Pancreas (tissue), 10 donors: ENCODE data around the gene DGKH. TPM values are rescaled to one million over a fixed set of nuclear protein-coding genes. Genes with fewer than 3 reads are reported as not detected.

Experiments
- ATAC-seq, 4 donors: fragments of 200-7000 bp; cut with Tn5 transposase; one replicate each; pipeline versions ENCODE4 v1.8.0 to v1.9.1; 2020; ENCODE audit warnings: mild to moderate bottlenecking in 4 of 4, moderate library complexity in 4 of 4
- DNase-seq, 6 donors: peaks; one replicate each; pipeline ENCODE4 v3.0.0-alpha.2; 2020
- FAIRE-seq: peaks from 2 replicates; lab custom pipeline; 2012; peaks lifted over from hg19 to GRCh38; lab: Jason Lieb, UNC
- H3K27ac ChIP-seq, 4 donors: fragments of 200-600 bp; sonication (generic); 1 replicate in 3 of 4; 2 replicates in 1 of 4; pipeline versions ENCODE4 v1.5.0 to v1.8.0; 2020
- H3K27me3 ChIP-seq, 4 donors: fragments of 200-600 bp; one replicate each; pipeline ENCODE4 v1.8.0; 2021
- H3K36me3 ChIP-seq, 3 donors: fragments of 200-600 bp; sonication (generic) in 1 of 3; one replicate each; pipeline versions ENCODE4 v1.5.0 to v1.8.0; 2020 to 2021
- H3K4me1 ChIP-seq, 3 donors: fragments of 200-600 bp; one replicate each; pipeline ENCODE4 v1.8.0; 2021
- H3K4me3 ChIP-seq, 4 donors: fragments of 200-600 bp; sonication (generic) in 2 of 4; one replicate each; pipeline versions ENCODE4 v1.5.0 to v1.8.0; 2020 to 2021
- H3K9me3 ChIP-seq, 4 donors: fragments of 200-600 bp; one replicate each; pipeline ENCODE4 v1.8.0; 2021
- WGBS, 2 donors: extraction: QIAGEN DNeasy Blood & Tissue Kit; methylation state at CpG; one replicate each; pipeline ENCODE4 v1.1.7; 2013; 5-methylcytosine and 5-hydroxymethylcytosine counted together
- intact Hi-C, 3 donors: fragments of 100-400 bp; cut with DNase I; formaldehyde crosslinking; loops; one replicate each; pipeline versions ENCODE4 v1.11.1 to v1.14.2; 2022
- polyA plus RNA-seq, 2 donors: library from polyadenylated mRNA; stranded (reverse); fragments of 200-250 nt; gene quantifications; one replicate each; pipeline ENCODE4 v1.2.3, GENCODE V29; 2013
- total RNA-seq, 6 donors: library from RNA; stranded (reverse); fragmentation: NEBNext Ultra II Directional in 4 of 6; extraction: Animal tissue kit (Norgen Biotek cat#: 25700) in 4 of 6; gene quantifications; one replicate each; pipeline versions ENCODE4 v1.2.1 to v1.2.4, GENCODE V29; 2021 to 2023
- TF ChIP-seq, protein P1 (sequence below), 4 donors: fragments of 200-600 bp; sonication (generic) in 3 of 4; IDR thresholded peaks; one replicate each; pipeline versions ENCODE4 v1.5.0 to v1.8.0; 2021; ENCODE audit warnings: antibody characterized with exemption in 4 of 4
- donor health status: healthy with polysubstance abuse.
- donor health status: DM: no; HTN: no; CAD: no; lungs with moderate emphysema.
- donor health status: DM: no; HTN: no; CAD: no.
- donor health status: control.
- donor health status: control.
- donor health status: Bipolar disorder and iron deficiency.
- donor health status: DM: yes; HTN: yes; CAD: no.
- donor health status: DM: no; HTN: no; CAD: no.
- donor health status: DM: no; HTN: no; CAD: no.
- donor health status: DM: yes; HTN: yes; CAD: no.

The DGKH gene
- total and polyA plus RNA-seq, 8 donors, result 0.87 to 5.0 (median 1.6) TPM

GRCh38 chr13:42123600-42123999 lies 75.2 kb downstream of the DGKH start:
- TF ChIP-seq, protein P1, sequence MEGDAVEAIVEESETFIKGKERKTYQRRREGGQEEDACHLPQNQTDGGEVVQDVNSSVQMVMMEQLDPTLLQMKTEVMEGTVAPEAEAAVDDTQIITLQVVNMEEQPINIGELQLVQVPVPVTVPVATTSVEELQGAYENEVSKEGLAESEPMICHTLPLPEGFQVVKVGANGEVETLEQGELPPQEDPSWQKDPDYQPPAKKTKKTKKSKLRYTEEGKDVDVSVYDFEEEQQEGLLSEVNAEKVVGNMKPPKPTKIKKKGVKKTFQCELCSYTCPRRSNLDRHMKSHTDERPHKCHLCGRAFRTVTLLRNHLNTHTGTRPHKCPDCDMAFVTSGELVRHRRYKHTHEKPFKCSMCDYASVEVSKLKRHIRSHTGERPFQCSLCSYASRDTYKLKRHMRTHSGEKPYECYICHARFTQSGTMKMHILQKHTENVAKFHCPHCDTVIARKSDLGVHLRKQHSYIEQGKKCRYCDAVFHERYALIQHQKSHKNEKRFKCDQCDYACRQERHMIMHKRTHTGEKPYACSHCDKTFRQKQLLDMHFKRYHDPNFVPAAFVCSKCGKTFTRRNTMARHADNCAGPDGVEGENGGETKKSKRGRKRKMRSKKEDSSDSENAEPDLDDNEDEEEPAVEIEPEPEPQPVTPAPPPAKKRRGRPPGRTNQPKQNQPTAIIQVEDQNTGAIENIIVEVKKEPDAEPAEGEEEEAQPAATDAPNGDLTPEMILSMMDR (IDR thresholded peaks at IDR 0.05), result no peak
- H3K9me3 ChIP-seq, result no peaks in the 10 kb centered on the region
- H3K27me3 ChIP-seq, result no peaks in the 10 kb centered on the region
- no peak overlapping the region for H3K4me3 ChIP-seq
- DNase-seq, result no peak
- 86 to 89% methylated on average over 2 of the region's 2 CpGs for WGBS, 2 donors
- intact Hi-C loops, result no loop called here
- H3K4me1 ChIP-seq, result no peaks in the 10 kb centered on the region
- H3K36me3 ChIP-seq, result no peaks in the 10 kb centered on the region
- no peak overlapping the region for H3K27ac ChIP-seq
- no peak for ATAC-seq
- FAIRE-seq, result no peak

GRCh38 chr13:42125046-42125445 lies 76.6 kb downstream of the DGKH start:
- no peak overlapping the region for H3K27ac ChIP-seq
- FAIRE-seq (no peak), ATAC-seq (no peak), DNase-seq (no peak)
- no peaks in the 10 kb centered on the region for H3K27me3 ChIP-seq
- WGBS, 2 donors, result 78 to 100% methylated on average over 2 of the region's 2 CpGs
- TF ChIP-seq, protein P1 (IDR thresholded peaks at IDR 0.05), result no peak
- intact Hi-C loops, result no loop called here
- no peaks in the 10 kb centered on the region for H3K4me1 ChIP-seq
- H3K9me3 ChIP-seq, result no peaks in the 10 kb centered on the region
- H3K4me3 ChIP-seq, result no peak overlapping the region
- no peaks in the 10 kb centered on the region for H3K36me3 ChIP-seq

DNA sequence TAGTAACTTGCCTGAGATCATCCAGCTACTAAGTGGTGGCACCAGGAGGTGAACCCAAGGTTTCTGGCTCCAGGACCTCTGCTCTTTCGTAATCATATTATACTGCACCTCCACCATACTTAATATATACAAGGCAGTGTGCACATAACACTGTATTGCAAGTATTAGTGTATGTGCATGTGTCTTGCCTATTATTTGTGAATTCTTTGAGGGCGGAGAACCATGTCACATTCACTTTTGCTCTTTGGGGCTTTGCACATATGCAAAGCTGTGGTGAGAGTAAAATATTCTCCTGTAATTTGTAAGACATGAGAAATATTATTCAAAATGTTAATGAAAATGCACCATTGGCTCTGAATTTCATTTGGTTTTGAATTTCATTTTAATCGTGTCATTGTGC lies 78.6 kb downstream of the DGKH start:
- DNase-seq (no peak), FAIRE-seq (no peak), ATAC-seq (no peak)
- H3K4me3 ChIP-seq, result no peak overlapping the region
- 85 to 87% methylated on average over 3 of the region's 3 CpGs for WGBS, 2 donors
- no peaks in the 10 kb centered on the region for H3K9me3 ChIP-seq
- no peak overlapping the region for H3K27ac ChIP-seq
- no peaks in the 10 kb centered on the region for H3K27me3 ChIP-seq
- no peaks in the 10 kb centered on the region for H3K4me1 ChIP-seq
- no peaks in the 10 kb centered on the region for H3K36me3 ChIP-seq
- intact Hi-C loops, result no loop called here
- TF ChIP-seq, protein P1 (IDR thresholded peaks at IDR 0.05), result no peak

GRCh38 chr13:42129033-42129432 lies 80.6 kb downstream of the DGKH start:
- H3K9me3 ChIP-seq, result no peaks in the 10 kb centered on the region
- 77 to 93% methylated on average over 3 of the region's 3 CpGs for WGBS, 2 donors
- no peak for FAIRE-seq

GRCh38 chr13:42136518-42136917 lies 88.1 kb downstream of the DGKH start:
- ATAC-seq, result no peak
- FAIRE-seq, result no peak
- intact Hi-C loops, result no loop called here
- no peaks in the 10 kb centered on the region for H3K36me3 ChIP-seq
- no peaks in the 10 kb centered on the region for H3K4me1 ChIP-seq
- H3K4me3 ChIP-seq, result no peak overlapping the region
- TF ChIP-seq, protein P1 (IDR thresholded peaks at IDR 0.05), result no peak
- no peak overlapping the region for H3K27ac ChIP-seq
- WGBS, 2 donors, result 88 to 93% methylated on average over 3 of the region's 3 CpGs
- DNase-seq, result no peak
- no peaks in the 10 kb centered on the region for H3K27me3 ChIP-seq
- no peaks in the 10 kb centered on the region for H3K9me3 ChIP-seq

More at GRCh38 chr13:42129033-42129432, 80.6 kb downstream of the DGKH start:
- DNase-seq, result no peak
- no peak overlapping the region for H3K27ac ChIP-seq
- intact Hi-C loops, result no loop called here
- H3K4me3 ChIP-seq, result no peak overlapping the region
- TF ChIP-seq, protein P1 (IDR thresholded peaks at IDR 0.05), result no peak
- no peak for ATAC-seq
- H3K4me1 ChIP-seq, result no peaks in the 10 kb centered on the region
- H3K27me3 ChIP-seq, result no peaks in the 10 kb centered on the region
- H3K36me3 ChIP-seq, result no peaks in the 10 kb centered on the region
